NCI-H1436 treated with DMSO at 0.1 percent for 48 hours (cell line): Measurements from ENCODE around the gene GPR61.

Experiments used
- DNase-seq: peaks from one replicate; lab custom pipeline; 2025; lab: John Stamatoyannopoulos, UW

GPR61 gene, protein sequence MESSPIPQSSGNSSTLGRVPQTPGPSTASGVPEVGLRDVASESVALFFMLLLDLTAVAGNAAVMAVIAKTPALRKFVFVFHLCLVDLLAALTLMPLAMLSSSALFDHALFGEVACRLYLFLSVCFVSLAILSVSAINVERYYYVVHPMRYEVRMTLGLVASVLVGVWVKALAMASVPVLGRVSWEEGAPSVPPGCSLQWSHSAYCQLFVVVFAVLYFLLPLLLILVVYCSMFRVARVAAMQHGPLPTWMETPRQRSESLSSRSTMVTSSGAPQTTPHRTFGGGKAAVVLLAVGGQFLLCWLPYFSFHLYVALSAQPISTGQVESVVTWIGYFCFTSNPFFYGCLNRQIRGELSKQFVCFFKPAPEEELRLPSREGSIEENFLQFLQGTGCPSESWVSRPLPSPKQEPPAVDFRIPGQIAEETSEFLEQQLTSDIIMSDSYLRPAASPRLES

DNA sequence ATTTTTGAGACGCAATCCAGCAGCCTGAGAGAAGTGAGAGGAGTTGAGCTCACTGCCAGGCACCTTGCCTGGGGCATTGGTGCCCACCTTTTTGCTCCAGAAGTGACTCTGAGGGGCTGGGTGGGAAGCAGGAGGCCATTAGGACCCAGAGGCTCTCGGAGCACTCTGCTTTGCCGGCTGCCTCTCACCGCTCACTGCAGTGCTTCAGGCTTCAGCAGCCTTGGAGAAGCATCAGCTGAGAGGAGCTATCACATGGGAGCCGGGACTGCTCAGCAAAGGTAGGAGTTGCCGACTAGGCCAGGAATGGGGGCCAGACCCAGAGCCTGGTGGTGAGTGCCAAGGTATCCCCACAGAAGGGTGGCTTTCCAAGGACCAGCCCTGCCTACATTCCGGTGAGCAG, at the start of gene GPR61:
GPR61 (plus strand) TSS at position 197 of the 400 bp plus-strand sequence. CDS start 3,151 bp downstream, outside the sequence.
- no peak for DNase-seq

DNA sequence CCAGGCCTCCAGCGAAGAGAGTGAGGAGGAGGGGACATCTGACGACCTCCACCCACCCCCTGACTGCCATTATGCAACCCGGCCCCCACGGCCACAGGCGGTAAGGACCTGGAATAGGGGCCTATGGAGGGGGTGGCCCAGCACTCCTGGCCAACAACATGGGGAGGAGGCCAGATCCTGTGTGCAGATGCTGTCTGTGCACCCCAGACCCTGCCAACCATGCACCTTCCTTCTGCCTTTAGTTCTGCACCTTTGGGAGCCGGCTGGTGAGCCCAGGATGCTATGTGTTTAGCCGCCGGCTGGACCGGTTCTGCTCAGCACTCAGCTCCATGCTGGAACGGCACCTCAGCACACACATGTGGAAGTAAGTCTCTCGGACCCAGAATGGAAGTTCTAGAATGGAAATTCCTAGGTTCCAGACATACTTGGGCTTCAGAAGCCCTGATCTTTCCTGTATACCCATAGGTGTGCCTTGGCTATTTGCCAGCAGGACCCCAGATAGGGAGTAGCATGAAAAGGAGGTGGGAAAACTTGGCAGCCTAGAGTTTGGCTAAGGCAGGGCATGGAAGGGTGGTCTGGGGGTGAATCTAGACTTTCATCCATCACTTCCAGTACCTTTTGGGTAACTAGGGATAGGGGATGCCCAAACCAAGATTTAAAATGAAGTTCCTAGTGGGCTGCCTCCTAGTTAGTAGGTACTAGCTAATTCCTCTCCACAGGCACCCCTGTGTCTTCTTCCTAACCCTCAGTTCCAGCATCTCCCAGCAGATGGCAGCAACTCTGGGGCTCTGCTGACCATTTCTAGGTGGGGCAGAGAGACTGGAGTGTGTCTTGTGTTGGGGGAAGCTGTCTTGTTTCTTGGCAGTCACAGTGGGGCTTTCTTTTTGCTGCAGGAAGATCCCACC, 49.4 kb upstream of the GPR61 start:
- DNase-seq, result no peak

DNA sequence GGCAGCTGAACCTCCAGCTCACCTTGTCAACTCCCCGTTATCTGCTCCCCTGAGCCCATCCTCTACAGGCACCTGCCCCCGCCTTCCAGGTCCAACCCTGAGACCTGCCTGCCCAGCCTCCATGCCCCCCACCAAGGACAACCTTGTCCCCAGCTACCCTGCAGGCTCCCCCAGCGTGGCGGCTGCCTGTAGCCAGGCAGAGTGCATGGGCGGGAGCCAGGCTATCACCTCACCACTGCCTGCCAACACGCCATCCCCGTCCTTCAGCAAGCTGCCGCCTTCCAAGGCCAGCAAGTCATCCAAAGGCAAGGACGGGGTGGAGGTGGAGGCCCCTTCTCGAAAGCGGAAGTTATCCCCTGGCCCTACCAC, 48.8 kb upstream of the GPR61 start:
- no peak for DNase-seq

DNA sequence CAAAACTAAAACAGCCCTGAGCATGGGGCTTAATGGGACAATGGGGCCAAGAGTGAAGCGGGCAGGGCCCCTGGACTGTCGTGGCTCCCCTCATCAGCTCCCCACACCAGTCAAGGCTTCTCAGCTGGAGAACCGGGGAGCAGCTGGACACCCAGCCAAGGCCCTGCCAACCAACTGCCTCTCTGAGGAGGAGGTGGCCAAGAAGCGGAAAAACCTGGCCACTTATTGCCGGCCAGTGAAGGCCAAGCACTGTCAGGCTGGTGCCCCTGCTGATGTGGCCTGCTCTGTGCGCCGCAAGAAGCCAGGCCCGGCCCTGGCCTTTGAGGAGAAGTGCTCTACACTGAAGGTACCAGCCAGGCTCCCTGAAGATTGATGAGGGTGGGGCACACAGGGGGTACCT, 48.3 kb upstream of the GPR61 start:
- no peak for DNase-seq

DNA sequence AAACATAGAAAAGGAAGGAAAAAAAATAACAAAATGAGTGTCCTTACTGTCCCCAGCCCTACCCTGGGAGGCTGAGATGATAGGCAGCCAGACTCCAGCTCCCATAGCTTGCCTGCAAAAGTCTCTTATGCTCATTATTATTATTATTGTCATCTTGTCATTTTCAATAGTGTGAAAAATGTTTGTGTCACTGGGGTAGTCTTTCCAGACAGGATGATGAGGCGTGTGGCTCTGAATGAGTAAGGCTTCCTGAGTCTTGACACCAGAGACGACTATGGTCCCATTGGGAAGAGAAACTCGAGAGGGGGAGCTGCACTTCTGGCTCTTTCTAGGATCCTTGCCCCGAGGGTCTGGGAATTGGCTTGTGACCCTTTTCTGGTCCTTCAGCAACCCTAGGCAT, 46.9 kb upstream of the GPR61 start:
- no peak for DNase-seq

DNA sequence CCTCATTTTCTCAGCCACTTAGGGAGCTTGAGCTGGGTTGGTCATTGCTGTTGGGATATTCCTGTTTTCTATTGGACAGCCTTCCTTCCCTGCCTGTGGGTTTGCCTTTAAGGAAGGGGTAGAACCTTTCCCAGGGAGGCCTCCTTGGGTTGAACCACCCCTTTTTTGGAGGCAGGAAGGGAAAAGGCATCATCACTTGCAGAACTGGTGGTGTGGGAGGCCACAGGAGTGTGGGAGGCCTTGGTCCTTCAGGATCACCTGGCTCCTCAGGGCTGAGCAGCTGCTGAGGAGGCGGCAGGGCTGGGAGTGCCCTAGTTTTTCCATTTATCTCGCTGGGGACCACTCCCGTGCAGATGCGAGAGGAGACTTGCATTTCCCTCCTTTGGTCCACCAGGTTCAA, 46.4 kb upstream of the GPR61 start:
- no peak for DNase-seq

DNA sequence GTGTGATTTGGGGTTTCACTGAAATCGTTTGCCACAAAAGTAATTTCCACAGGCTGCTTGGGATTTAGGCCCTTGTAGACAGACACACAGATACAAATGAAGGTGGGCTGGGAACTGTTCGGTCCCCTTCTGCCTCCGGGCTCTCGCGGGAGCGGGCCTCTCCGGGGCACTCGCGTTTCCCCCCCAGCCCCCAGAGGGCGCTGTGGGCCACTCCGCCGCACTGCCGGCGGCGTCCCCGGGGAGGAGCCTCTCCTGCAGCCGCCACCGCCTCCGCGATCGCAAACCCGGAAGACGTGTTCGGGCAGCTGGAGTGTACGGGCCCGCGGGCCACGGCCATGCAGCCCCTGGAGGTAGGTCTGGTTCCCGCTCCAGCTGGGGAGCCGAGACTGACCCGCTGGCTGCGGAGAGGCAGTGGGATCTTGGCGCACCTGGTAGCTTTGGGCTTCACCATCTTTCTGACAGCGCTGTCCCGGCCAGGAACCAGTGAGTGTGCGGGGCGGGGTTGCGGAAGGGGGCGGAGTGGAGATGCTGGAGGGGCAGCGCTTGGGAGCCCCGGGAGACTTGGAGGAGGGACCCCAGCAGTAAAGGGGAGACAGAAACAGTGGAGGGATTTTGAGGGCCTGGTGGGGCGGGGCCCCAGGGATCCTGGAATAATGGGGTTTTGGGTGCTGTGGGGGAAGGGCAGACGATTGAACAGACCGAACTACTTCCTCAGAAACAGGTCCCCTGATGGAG, 45.7 kb upstream of the GPR61 start, which contains the start of gene CYB561D1:
CYB561D1 (plus strand) TSS at position 290 of the 735 bp plus-strand sequence; CDS start at position 336, 46 bp downstream.
- DNase-seq, result no peak

DNA sequence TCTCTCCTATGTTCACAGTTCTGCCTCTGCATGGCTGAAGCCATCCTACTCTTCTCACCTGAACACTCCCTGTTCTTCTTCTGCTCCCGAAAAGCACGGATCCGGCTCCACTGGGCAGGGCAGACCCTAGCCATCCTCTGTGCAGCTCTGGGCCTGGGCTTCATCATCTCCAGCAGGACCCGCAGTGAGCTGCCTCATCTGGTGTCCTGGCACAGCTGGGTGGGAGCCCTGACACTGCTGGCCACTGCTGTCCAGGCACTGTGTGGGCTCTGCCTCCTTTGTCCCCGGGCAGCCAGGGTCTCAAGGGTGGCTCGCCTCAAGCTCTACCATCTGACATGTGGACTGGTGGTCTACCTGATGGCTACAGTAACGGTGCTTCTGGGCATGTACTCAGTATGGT, 43.9 kb upstream of the GPR61 start:
- DNase-seq, result no peak

DNA sequence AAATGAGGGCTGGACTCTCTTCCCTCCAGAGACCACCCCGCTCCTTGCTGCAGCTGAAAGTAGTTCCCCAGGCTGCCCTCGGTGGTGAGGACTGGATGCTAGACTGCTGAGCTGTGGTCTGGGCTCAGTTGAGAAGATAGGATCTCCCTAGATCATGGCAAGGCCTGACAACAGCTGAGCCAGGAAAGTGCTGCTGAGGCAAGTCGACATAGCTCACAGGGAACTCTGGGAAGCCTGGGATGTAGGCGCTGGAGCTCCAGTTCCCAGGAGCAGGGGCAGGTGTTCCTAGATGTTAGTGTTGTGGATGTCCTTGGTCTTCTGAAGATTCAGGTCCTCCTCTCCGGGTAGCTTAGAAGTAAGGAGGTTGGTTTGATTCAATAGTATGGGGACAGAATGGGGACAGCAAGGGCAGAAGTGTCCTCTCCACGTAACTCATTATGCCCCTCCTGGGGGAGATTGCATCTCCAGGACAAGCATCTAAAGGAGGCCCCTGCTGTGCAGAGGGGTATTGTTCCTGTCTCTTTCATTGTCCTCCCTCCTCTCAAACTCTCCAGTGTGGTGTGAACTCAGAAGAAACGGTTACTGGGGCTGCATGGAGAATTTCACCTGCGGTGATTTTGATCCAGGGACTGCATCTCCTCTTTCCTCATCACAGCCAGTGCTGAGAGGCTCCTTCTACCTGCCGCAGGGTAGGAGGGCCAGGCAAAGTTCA, 42.1 kb upstream of the GPR61 start:
- DNase-seq, result no peak

DNA sequence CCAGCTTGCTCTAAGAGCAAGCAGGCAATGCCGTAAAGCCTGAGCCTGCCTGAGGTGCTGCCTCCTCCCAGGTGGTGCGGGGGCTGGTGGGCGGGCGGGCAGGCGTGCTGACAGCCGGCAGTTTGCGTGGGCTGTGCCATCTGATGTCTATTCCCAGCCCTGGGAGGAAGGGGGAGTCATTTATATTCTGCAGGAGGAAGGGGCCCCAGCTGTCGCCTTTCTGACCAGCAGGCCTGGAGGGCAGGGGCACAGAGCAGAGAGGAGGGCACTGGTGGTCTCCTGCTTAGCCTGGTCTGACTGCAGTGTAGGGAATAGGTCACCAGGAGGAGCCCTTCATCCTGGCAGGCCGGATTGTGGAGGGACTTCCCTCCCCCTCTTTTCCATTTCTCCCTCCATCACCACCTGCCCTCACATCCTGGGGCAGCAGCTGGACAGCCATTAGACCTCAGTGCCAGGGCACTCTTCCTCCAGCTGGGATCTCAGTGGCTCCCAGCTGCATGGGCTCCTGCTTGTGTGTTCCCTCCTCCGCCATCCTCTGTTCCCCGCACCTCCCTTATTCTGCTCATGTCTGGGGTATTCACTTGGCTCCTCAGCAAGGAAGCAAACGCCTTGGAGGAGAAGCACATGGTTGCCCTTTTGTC, 41.4 kb upstream of the GPR61 start:
- DNase-seq, result no peak

DNA sequence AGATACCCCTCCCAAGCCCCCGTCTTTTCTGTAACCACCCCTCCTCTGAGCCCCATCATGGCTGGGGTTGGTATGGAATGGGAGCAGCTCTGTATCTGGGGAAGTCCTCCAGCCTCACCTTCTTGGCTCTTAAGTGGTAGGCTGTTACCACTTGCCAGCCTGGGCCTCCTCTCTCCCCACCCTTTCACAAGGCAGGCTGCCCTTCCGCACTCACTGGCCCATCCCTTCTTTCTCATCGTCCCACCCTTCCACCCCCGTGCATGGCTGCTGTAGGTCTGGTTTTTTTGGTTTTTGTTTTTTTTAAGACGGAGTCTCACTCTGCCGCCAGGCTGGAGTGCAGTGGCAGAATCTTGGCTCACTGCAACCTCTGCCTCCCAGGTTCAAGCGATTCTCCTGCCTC, 40.6 kb upstream of the GPR61 start:
- no peak for DNase-seq

DNA sequence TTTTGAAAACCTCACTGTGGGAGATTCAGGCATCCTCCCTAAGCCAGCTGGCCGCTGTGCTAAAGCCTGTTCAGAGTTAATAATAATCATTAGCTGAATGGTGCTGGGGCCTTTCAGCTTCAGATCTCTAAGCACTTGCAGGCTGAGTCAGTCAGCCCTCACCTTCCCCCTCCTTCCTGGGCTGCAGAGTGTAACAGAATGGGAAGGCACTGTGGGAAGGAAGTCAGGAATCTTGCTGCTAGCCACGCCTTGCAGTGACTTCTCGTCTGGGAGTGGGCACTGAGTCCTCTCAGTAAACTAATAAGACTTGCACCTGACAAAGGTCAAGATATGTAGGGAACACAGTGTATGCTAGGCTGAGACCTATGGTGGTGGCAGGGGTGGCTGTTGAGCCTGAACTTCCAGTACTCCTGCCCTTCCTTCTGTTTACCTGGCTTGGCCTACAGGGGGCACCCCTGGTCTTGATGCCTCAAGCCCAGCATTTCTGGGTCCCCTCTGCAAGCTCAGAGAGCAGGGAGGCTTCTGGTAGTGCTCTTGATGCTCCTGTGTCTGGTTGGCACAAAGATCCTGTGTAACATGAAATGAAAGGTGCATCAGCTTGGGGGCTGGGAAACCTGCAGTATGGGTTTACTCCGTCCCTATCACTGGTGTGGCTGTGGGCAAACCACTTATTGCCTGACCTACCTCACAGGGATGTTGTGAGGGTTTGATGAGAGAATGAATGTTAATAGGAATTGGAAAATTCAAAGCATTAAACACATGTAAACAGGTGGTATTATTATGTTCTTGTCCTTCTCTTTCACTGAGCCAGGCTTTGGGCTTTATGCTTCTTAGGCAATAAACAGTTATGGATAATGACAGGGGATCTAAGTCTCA, 39.8 kb upstream of the GPR61 start:
- DNase-seq, result no peak

DNA sequence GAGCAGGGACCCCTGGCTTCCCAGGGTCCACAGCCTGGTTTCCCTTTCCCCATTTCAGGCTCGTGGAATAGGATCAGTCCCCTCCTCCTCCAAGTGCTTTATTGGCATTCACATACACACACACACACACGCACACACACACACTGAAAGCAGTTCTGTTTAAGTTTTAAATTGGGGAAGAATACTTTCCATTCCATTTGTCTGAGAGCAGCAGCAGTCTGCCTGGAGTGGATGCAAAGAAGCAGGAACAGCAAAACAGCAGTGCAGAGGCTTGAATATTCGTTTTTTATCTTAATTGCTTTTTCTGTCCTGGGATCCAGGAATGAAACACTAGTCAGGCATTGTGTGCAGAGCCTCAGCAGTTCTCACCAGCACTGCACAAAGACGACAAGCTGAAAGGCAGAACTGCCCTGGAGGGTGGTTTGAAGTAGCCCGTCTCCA, 38.7 kb upstream of the GPR61 start:
- DNase-seq, result no peak

DNA sequence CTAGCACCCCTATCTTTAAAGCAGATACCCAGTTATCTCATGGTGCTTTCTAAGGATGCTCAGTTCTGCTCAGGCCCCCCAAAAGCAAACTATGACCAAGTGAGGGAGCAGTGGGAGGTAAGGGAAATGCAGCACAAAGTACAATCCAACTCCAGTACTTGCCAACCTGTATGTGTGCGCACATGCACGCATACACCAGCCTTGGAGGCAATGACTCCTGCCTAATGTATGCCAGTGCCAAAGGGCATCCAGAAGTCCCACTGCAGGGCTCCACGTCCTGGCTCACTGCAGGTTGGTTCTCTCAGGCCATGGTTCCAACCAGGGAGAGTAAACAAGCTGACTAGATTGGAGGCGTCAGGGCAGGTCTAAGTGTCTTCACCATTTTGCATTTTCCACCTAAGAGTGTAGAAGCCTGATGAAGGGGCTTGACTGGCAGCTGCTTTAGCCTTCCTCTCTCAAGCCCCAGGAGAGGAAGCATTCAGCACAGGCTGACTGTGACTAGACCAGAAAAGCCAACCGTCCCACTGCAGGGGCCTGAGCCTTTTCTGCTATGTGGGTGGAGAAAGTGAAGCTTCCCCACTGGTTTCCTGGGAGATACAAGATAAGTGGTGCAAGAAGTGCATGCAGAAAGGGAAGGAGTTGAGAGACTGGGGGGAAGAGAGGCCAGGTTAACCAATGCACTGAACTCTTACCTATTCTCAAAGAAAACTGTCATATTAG, 37.9 kb upstream of the GPR61 start:
- no peak for DNase-seq

DNA sequence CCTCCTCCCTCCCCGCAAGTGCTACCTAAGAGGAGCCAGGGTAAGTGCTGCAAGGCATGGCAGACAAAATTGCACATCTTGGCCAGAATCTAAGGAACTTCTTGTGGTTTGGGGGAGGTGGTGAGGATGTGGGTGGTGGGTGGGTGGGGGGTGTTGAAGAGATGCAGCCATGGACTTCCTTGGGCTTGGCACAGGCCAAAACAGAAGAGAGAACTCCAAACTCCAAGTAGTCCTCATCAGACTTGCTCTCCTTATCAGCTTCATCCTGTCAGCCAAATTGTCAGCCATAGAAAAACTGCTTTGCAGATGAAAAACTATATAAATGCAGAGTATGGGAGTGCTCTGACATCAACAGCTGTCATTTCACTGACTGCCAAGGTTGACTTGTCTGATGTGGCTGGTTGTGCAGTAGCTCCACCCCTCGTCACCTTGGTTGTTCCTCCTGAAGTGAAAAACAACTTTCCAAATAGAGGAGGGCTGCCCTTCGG, 37.3 kb upstream of the GPR61 start:
- DNase-seq, result no peak

DNA sequence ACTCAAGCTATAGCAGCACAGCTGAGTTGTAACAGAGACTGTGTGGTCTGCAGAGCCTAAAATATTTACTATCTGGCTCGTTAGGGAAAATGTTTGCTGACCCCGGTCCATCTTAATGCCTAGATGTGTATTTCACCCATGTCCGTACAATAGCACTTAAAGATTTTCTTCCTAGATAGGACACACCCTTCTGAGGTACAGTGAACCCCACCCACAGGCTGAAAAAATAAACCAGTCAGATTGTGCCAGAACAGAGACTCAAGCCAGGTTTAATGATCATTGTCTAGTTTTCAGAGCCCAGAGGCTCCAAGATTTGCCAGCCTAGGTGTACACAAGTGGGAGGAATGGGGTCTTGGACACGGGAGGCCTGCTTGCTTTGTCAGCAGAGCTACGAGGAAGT, 35.7 kb upstream of the GPR61 start:
- no peak for DNase-seq

DNA sequence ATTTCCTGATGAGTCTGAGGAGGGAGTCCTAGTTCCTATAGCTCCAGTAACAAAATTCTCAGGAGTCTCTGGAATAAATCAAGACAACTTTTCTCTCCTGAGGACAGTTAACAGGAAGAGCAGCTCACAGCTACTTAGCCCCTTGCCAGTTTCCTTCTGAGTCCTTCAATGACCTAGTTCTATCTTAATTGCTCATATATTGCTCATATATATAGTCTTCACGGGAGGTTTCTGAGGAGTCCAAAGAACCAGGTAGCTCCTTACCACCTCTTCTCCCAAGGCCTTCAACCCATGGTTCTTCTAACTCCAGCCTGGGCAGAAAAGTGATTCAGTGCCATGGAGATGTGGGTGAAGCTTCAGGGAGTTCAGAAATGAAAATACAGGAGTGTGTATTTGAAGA, 34.7 kb upstream of the GPR61 start:
- DNase-seq, result no peak

DNA sequence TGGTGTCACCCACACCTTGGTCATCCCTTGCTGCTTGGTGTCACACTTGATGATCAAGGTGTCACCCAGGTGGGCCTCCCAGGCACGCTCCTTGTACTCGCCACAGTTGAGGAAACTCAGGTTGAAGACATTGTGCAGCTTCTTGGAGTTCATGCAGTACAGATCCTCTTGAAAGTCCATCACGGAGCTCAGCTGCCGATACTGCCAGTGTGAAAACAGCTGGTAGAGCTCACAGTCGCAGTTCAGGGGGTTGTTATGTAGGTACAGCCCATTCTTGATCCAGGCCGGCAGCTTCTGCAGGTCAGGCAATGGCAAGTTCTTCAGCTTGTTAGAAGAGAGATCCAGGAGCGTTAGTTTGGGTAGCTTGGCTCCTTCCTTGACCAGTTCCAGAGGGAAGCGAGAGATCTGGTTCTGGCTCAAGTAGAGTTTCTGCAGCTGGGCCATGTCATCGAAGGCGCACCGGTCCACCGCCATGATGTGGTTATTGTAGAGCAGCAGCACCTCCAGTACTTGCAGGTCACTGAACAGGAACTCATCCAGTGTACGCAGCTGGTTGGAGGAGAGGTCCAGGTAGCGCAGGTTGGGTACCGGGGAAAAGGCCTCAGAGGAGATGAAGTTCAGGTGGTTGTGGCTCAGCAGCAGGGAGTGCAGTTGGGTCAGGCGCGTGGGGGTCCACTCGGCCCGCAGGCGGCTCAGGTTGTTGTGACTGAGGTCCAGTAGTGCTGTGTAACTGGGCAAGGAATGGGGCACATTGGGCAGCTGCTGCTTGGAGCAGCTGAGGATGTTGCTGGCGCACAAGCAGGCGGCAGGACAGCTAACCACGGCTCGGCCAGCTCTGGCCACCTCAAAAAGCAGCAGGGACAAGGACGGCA, 31.4 kb upstream of the GPR61 start:
- no peak for DNase-seq
